Ascending aorta (tissue), 2 donors: Measurements from ENCODE around the gene CNTNAP5. TPM values are rescaled to one million over a fixed set of nuclear protein-coding genes. Genes with fewer than 3 reads are reported as not detected.
A peak's percentile ranks its signal among the peaks of the same experiment; 100 is the strongest.

Experiments
- DNase-seq, 2 donors: peaks; one replicate each; pipeline ENCODE4 v3.0.0-alpha.2; 2019; ENCODE audit warnings: low spot score in 2 of 2
- H3K27ac ChIP-seq, 2 donors: fragments of 200-600 bp; sonication (generic); one replicate each; pipeline ENCODE4 v1.5.1; 2016 to 2017; ENCODE audit warnings: mild to moderate bottlenecking in 1 of 2
- H3K27me3 ChIP-seq: fragments of 200-600 bp; sonication (generic); one replicate; pipeline ENCODE4 v1.5.1; 2017
- H3K36me3 ChIP-seq, 2 donors: fragments of 200-600 bp; sonication (generic); one replicate each; pipeline ENCODE4 v1.5.1; 2016
- H3K4me1 ChIP-seq, 2 donors: fragments of 200-600 bp; sonication (generic); one replicate each; pipeline ENCODE4 v1.5.1; 2016 to 2017; ENCODE audit warnings: mild to moderate bottlenecking in 1 of 2
- H3K4me3 ChIP-seq, 2 donors: fragments of 200-600 bp; sonication (generic); one replicate each; pipeline ENCODE4 v1.5.1; 2016 to 2017; ENCODE audit warnings: mild to moderate bottlenecking in 1 of 2
- H3K9me3 ChIP-seq, 2 donors: fragments of 200-600 bp; sonication (generic); one replicate each; pipeline ENCODE4 v1.5.1; 2016
- intact Hi-C: fragments of 100-400 bp; cut with DNase I; formaldehyde crosslinking; loops from one replicate; pipeline ENCODE4 v1.15.1; 2023
- total RNA-seq: library from RNA; depleted of rRNA; stranded (reverse); fragments of >200 nt; gene quantifications from one replicate; pipeline ENCODE4 v1.1.0, GENCODE V29; 2016
- TF ChIP-seq, protein P1 (sequence below), 3 experiments: fragments of 200-600 bp in 2 of 3; fragments of 450-650 bp in 1 of 3; sonication (generic) in 2 of 3; IDR thresholded peaks; one replicate each; pipeline ENCODE4 v1.5.1; 2016 to 2019; ENCODE audit warnings: antibody characterized with exemption in 3 of 3, mild to moderate bottlenecking in 1 of 3, moderate library complexity in 1 of 3

The CNTNAP5 gene
- total RNA-seq, 1 donor from 2014 or later, result not detected

DNA sequence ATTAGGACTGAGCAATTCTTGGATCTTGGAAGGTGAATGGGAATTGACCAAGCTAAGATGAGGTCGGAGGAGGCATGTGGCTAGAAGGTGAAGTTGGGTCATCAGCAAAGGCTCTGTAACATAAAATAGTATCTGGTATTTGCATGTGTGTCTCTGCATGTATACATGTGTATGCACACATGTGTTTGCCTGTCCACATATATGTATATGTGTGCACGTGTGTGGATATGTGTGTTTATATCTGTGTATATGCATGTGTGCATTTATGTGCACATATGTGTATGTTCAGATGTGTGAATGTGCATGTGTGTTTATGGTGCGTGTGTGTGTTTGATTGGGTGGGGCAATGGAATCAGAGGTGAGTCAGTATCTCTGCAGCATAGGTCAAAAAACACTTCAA is 664.3 kb downstream of the CNTNAP5 start:
- TF ChIP-seq, protein P1, sequence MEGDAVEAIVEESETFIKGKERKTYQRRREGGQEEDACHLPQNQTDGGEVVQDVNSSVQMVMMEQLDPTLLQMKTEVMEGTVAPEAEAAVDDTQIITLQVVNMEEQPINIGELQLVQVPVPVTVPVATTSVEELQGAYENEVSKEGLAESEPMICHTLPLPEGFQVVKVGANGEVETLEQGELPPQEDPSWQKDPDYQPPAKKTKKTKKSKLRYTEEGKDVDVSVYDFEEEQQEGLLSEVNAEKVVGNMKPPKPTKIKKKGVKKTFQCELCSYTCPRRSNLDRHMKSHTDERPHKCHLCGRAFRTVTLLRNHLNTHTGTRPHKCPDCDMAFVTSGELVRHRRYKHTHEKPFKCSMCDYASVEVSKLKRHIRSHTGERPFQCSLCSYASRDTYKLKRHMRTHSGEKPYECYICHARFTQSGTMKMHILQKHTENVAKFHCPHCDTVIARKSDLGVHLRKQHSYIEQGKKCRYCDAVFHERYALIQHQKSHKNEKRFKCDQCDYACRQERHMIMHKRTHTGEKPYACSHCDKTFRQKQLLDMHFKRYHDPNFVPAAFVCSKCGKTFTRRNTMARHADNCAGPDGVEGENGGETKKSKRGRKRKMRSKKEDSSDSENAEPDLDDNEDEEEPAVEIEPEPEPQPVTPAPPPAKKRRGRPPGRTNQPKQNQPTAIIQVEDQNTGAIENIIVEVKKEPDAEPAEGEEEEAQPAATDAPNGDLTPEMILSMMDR (IDR thresholded peaks at IDR 0.05), result no peak
- Histone ChIP-seq H3K4me1 (no peaks in the 10 kb centered on the region), H3K27me3 (no peaks in the 10 kb centered on the region), H3K4me3 (no peak overlapping the region), H3K36me3 (no peaks in the 10 kb centered on the region), H3K27ac (no peak overlapping the region), H3K9me3 (peaks cover 0 to 4% of the 10 kb centered on the region in 2 donors)
- no peak for DNase-seq
- intact Hi-C loops, result no loop called here

DNA sequence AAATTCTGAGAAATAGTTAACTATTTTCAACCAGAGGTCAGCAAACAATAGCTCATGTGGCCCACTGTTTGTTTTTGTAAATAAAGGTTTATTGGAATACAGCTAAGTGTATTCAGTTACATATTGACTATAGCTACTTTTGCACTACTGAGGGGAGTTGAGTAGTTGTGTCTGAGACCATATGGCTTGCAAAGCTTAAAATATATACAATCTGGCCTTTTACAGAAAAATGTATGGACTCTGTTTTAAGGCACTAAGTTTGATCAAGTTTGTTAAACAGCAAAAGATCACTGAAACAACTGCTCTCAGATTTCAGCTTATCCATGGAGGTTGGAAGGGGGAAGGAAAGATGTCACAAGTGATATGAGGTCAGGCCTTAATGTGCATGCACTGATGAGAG is 667.1 kb downstream of the CNTNAP5 start:
- TF ChIP-seq, protein P1 (IDR thresholded peaks at IDR 0.05), result no peak
- intact Hi-C loops, result no loop called here
- no peak for DNase-seq
- H3K9me3 ChIP-seq, result peaks cover 0 to 4% of the 10 kb centered on the region in 2 donors
- no peaks in the 10 kb centered on the region for H3K36me3 ChIP-seq
- H3K27ac ChIP-seq, result no peak overlapping the region
- H3K27me3 ChIP-seq, result no peaks in the 10 kb centered on the region
- no peaks in the 10 kb centered on the region for H3K4me1 ChIP-seq
- H3K4me3 ChIP-seq, result no peak overlapping the region

DNA sequence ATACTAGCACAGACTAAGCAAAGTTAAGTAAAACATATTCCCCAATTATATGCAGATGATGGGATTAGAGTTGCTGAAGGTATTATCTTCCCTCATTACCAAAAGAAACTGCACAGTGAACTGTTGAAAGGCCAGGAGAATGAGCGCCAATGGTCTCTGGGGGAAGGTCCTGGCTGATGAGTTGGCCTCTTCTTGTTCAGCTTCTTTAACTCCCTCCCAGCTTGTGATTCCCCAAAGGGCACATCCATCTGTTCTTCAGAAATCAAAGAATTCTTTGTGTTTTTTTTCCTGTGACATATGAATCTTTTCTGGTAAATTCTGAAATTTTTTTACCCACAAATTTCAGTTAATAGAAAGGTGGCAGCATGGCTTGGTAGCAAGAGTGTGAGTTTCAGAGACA is 667.6 kb downstream of the CNTNAP5 start:
- Histone ChIP-seq H3K4me3 (no peak overlapping the region), H3K27me3 (no peaks in the 10 kb centered on the region), H3K36me3 (no peaks in the 10 kb centered on the region), H3K9me3 (peaks cover 0 to 4% of the 10 kb centered on the region in 2 donors), H3K4me1 (no peaks in the 10 kb centered on the region), H3K27ac (no peak overlapping the region)
- TF ChIP-seq, protein P1 (IDR thresholded peaks at IDR 0.05), result no peak
- intact Hi-C loops, result no loop called here
- no peak for DNase-seq

- no peak overlapping the region for H3K4me3 ChIP-seq
- TF ChIP-seq, protein P1 (IDR thresholded peaks at IDR 0.05), result no peak
- no peaks in the 10 kb centered on the region for H3K27me3 ChIP-seq
- no peaks in the 10 kb centered on the region for H3K4me1 ChIP-seq
- no peaks in the 10 kb centered on the region for H3K36me3 ChIP-seq
- peaks cover 0 to 4% of the 10 kb centered on the region in 2 donors for H3K9me3 ChIP-seq
- peak overlapping the region in 1 of 2 donors; percentile 24 for H3K27ac ChIP-seq
- intact Hi-C loops, result no loop called here
- DNase-seq, result no peak
Measured at GRCh38 chr2:124693156-124693555, 668.1 kb downstream of the CNTNAP5 start.

GRCh38 chr2:124698979-124699565 is 674.0 kb downstream of the CNTNAP5 start:
- Histone ChIP-seq H3K4me1 (no peaks in the 10 kb centered on the region), H3K9me3 (no peaks in the 10 kb centered on the region), H3K27ac (no peak overlapping the region), H3K27me3 (no peaks in the 10 kb centered on the region), H3K36me3 (no peaks in the 10 kb centered on the region), H3K4me3 (no peak overlapping the region)
- intact Hi-C loops, result no loop called here
- no peak for DNase-seq
- TF ChIP-seq, protein P1 (IDR thresholded peaks at IDR 0.05), result no peak

DNA sequence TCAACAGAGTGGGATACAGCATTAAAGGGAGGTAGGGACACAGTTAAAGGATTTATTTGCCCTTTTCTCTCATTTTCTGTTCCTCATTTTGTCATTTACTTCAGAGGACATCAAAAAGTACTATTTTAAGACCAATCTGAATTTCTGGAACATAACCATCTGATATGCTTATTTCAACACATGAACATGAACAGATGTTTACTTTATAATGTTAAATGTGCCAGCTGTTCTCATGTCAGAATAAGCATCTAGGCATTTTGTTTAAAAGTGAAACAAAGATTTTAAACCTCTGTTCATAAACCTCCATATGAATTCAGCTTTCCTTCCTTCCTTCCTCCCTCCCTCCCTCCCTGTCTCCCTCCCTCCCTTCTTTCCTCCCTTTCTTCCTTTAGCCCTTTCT is 677.7 kb downstream of the CNTNAP5 start:
- Histone ChIP-seq H3K36me3 (no peaks in the 10 kb centered on the region), H3K4me1 (no peaks in the 10 kb centered on the region), H3K9me3 (no peaks in the 10 kb centered on the region), H3K27ac (no peak overlapping the region), H3K27me3 (no peaks in the 10 kb centered on the region), H3K4me3 (no peak overlapping the region)
- DNase-seq, result no peak
- TF ChIP-seq, protein P1 (IDR thresholded peaks at IDR 0.05), result no peak
- intact Hi-C loops, result no loop called here
